Stimulated activated CD4-positive, alpha-beta T cell treated with anti-CD3 and anti-CD28 coated beads, Interleukin-1b, Interleukin-23, amount 100 ng/mL, for 48 hours (primary cell): ENCODE results near the gene TEX19.

ENCODE experiments used
- DNase-seq: peaks from one replicate; pipeline ENCODE4 v3.0.0-alpha.2; 2020

TEX19 gene

GRCh38 chr17:82321947-82322466, 37.0 kb upstream of the TEX19 start:
- DNase-seq, result no peak

DNA sequence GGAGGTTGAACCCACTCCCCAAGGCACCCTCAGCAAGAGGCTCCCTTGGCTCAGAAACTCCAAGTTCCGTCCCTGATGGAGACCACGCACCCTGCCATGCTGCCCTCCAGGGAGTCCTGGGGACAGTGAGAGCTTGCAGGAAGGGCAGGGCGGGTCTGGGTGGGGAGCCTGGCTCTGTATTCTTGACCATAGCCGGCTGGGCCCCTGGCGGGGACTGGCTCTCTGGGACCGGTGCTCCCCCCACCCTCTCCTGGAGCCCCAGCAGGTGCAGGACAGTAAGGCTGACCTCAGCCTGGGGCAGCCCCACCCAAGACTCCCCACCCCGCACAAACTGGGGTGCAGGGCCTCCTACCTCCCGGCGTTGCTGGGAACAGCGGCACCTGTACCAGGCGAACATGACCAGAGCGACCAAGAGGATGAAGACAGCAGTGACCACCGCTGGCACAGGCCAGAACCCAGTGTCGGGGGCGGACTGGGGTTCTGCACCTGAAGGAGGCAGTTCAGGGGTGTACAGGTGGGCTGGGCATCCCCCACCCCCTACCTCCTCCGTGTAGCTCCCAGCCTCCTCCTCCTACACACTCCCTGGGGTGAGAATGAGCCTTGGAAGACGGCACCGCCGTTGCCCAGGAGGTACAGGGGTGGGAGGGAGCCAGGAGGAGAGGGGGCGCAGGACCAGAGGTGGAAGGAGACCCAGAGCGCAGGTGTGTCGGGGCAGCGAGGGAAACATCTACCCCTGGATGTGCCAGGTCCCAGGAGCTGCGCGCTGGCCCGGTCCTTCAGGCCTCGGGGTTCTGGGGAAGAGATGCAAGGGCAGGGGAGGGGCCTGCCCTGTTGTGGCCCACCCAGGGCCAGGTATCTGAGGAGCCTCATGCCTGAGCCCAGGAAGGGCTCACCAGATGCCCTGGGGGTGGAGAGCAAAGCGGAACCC, 36.3 kb upstream of the TEX19 start:
- DNase-seq, result no peak

DNA sequence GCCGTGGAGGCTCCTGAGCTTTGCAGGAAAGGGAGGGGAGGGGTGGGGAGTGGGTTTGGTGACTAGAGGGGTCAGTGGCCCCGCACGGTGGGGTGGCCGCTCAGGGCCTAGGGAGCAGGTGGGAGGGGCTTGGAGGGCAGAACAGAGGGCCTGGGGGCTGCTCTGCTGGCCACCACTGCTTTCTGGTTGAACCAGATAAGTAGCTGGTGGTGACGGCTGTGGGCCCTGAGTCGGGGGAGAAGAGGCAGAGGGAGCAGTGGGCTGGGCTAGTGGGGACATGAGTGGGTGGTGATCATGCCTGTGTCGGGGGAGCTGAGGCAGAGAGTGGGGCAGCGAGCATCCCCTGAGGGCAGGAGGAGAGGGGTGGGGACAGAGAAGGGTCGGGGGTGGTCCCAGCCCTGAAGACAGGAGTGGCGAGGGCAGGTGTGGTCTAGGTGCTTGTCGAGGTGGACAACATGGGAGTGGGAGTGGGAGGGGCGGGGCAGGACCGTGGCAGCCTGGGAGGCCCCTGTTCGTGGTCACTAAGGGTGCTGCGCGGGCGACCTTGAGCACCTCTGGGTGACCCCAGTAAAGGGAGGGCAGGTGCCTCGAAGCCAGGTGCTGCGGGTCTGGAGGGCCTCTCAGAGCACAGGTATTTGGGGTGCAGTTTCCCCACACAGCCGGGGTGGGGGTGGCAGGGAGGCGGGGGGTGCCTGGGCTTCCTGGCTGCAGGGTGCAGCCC, 35.4 kb upstream of the TEX19 start:
- no peak for DNase-seq

DNA sequence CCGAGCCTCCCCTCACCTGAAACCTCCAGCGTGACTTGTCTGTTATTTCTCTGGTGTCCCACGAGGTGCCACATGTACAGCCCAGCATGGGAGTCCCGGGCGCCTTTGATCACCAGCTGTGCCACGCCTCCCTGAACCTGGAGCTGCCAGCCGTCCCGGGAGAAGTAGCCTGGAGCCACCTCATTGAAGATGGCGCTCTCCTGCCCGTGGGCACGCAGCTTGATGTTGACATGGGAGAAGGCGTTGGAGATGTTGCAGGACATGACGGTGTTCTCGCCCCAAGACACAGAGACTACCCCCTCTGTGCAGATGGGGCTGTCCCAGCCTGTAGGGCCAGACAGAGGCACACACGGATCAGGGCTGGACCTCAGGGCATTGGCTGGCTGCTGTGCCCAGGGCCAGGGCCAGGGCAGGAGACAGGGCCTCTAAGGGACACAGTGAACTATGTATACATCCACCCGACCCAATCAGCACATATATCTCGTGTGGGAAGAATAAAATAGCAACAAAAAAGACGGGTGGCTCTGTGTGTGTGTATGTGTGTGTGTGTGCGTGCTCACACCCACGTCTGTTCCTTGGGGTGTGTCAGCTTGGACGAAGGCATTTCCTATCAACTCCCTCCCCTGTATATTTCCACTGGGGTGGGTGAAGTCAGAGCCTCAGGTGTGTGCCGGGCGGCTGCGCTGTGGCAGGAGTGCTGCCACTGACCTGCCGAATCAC, 34.3 kb upstream of the TEX19 start:
- no peak for DNase-seq

DNA sequence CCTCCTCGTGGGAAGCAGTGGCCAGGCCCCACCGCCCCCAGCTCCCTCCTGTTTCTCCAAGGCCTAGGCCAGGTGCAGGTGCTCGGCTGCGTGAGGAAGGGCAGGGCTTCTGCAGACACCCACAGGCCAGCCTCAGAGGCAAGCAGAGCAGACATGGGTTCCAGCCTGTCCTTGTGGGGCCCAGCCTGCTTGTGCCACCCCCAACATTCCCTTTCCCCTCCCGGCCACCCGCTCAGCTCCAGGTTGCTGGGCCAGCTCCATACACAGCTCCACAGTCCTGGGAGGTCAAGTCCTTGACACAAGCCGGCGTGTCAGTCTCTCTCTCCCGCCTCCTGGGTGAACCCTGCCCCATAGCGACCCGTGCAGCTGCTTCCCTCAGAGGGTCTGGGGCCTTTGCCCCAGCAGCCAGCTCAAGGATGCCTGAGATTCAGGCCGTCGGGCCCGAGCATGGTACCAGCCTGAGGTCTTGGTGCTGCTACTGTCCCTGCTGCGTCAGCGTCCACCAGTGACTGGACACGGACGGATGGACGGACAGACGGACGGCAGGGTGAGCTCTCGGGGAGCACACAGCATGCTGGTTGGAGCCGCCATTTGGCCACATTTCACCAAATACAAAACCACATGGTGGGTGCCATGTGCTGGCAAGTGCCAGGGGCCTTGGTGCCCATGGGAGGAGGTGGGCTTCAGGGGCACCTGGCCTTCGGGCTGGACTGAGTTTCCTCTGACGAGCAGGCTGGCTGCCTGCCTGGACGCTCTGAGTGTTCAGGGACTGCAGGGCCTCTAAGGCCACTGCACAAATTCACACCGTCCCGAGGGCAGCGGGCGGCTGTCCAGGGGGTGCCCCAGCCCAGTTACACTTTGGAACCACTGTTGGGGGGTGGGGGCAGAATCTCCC, 33.5 kb upstream of the TEX19 start:
- no peak for DNase-seq

DNA sequence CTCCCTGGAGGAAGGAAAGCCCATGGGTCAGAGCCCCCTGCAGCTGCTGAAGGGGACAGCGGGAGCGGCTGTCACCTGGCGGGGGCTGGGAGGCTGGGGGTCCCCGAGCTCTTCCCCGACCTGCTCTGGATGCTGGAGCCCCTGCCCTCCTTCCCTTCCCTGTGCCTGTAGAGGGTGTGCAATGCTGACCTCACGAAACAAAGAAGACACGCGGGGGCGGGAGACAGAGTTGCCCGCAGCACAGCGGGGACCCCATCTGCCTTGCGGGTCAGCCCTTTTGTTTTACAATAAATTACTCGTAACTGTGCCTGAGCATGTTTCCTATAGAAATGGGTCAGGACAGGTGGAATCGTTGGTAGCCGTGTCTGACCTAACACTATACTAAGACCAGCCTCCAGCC, 31.8 kb upstream of the TEX19 start:
- DNase-seq, result no peak

DNA sequence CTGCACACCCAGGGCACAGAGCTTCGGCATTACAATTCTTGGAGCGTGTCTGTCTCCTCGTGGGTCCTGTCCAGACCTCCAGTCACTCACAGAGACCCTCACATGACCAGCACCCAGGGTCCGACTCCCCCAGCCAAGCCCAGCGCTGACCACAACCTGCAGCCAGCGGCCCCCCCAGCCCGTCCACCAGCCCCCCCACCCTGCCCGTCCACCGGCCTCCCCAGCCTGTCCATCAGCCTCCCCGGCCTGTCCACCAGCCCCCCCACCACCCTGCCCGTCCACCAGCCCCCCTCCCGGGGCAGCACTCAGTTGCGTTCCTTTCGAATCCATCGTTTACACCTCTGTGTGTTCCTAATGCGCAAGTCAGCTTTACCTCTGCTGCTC, 31.3 kb upstream of the TEX19 start:
- no peak for DNase-seq

- DNase-seq, result no peak
Observed at GRCh38 chr17:82328141-82328993, 30.7 kb upstream of the TEX19 start.

DNA sequence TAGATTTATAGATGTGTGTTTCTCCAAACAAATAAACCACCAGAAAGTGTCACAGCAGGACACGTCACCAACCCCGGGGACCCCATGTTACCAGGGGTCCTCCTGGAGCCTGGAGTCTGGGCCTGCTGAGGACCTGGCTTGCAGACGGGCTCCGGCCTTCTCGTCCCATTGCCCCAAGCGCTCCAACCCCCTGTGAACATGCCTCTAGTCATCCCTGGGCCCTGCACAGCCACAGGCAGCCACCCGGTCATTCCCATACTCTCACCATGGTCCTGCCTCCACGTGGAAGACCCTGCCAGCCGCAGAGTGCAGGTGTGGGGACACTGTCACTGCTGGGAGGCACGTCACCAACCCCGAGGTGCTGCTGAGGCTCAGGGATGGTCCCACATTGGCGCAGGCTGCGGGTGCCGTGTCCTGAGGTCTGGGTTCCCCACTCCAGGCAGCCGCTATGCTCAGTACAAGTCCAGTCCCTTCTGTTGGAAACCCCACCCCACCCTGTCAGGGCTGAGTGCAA, 30.0 kb upstream of the TEX19 start:
- DNase-seq, result no peak

GRCh38 chr17:82329683-82330321, 29.2 kb upstream of the TEX19 start:
- no peak for DNase-seq

GRCh38 chr17:82330322-82331239, 28.5 kb upstream of the TEX19 start:
- DNase-seq, result no peak

- no peak for DNase-seq
Observed at GRCh38 chr17:82331345-82331939, 27.6 kb upstream of the TEX19 start.

- DNase-seq, result no peak
Observed at GRCh38 chr17:82332669-82333278, 26.3 kb upstream of the TEX19 start.

GRCh38 chr17:82333279-82334171, 25.5 kb upstream of the TEX19 start, which contains the start of gene SECTM1:
TSS of gene SECTM1 (minus strand) at chr17:82333766. CDS start at chr17:82327240, 6,526 bp downstream.
- DNase-seq, result no peak

DNA sequence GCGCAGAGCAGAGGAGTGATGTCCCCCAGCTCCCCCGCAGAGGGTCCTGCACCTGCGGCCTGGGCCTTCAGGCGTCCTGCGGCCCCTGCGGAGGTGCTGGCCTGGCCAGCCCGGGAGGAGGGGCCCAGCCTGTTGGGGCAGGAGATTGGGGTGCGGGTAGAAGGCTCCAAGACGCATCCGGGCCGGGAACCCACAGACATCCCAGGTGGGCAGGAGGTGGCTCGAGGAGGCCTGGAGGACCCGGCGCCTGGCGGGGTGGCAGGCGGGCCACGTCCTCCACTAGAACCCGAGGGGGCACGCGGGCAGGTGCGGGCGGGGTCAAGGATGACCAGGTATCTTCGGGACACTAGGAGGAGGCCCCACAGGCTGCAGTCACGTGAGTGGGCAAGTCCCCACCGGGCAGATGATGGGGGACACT, 24.8 kb upstream of the TEX19 start:
- no peak for DNase-seq

DNA sequence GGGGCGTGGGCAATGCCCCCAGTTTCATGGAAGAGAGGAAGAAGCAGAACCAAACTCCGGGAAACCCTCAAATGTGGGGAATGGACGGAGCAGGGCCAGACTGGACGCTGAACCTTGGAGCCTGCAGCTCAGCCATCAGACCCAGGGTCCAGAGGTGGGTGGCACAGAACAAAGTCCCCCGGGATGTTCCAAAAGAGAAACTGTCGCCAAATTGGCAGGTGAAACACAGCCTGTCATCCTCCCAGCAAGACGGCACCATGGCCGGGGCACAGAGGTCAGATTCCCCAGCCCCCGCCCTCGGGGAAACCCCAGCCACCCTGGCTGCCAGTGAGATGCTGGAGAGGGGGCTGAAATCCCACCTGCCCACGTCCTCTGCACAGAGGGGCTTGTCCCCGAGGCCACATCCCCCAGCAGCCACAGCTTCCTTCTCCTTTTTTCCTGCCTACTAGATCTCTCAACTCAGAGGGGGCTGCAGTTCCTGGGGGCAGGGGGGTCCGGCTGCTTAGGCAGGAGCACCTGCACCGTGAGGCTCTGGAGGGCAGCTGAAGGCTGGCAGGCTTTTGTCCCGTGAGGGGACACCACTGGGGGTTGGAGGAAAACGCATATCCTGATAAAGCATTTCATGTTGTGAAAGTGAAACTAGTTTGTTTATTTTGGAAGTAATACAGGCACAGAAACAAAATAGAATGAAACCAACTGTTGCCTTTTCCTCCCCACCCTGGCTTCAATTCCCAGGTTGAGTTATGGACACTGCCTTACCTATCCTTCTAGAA, 24.2 kb upstream of the TEX19 start:
- DNase-seq, result no peak
